SK-N-SH treated with all-trans-retinoic acid at 6 μM for 48 hours (cell line): ENCODE measurements around the gene RPS6KA4.

ENCODE experiments used
- ATAC-seq: fragments of 200-7000 bp; cut with Tn5 transposase; 3 replicates; pipeline ENCODE4 v1.9.1; 2020; ENCODE audit warnings: mild to moderate bottlenecking, moderate library complexity
- ARNTL ChIP-seq: fragments of 450-650 bp; formaldehyde crosslinking; IDR thresholded peaks from 2 replicates; pipeline ENCODE4 v1.5.0; 2020; ENCODE audit warnings: low read depth, mild to moderate bottlenecking, moderate library complexity, borderline replicate concordance
- BACH2 ChIP-seq: fragments of 250-450 bp; sonication (Bioruptor Pico); IDR thresholded peaks from 2 replicates; pipeline ENCODE4 v1.9.0; 2021; ENCODE audit warnings: mild to moderate bottlenecking, borderline replicate concordance
- CSRNP3 ChIP-seq: fragments of 250-450 bp; sonication (Bioruptor Pico); IDR thresholded peaks from 2 replicates; pipeline ENCODE4 v1.5.1; 2021; ENCODE audit warnings: mild to moderate bottlenecking, moderate library complexity
- ESRRG ChIP-seq: fragments of 250-450 bp; sonication (Bioruptor Pico); IDR thresholded peaks from 2 replicates; pipeline ENCODE4 v1.6.1; 2021; ENCODE audit warnings: mild to moderate bottlenecking
- GLIS3 ChIP-seq: fragments of 250-450 bp; sonication (Bioruptor Pico); IDR thresholded peaks from 2 replicates; pipeline ENCODE4 v1.5.0; 2020; ENCODE audit warnings: mild to moderate bottlenecking, moderate library complexity
- ISL1 ChIP-seq: fragments of 250-450 bp; sonication (Bioruptor Pico); IDR thresholded peaks from 2 replicates; pipeline ENCODE4 v2.1.2; 2022; ENCODE audit warnings: mild to moderate bottlenecking, moderate library complexity
- OSR1 ChIP-seq: fragments of 250-450 bp; sonication (Bioruptor Pico); IDR thresholded peaks from 2 replicates; pipeline ENCODE4 v1.8.0; 2022; ENCODE audit warnings: moderate library complexity, mild to moderate bottlenecking, inconsistent platforms
- PATZ1 ChIP-seq: fragments of 250-450 bp; sonication (Bioruptor Pico); IDR thresholded peaks from 2 replicates; pipeline ENCODE4 v1.8.0; 2020; ENCODE audit warnings: mild to moderate bottlenecking, moderate library complexity, borderline replicate concordance
- PPARA ChIP-seq: fragments of 250-450 bp; sonication (Bioruptor Pico); IDR thresholded peaks from 2 replicates; pipeline ENCODE4 v1.5.0; 2020; ENCODE audit warnings: mild to moderate bottlenecking, borderline replicate concordance
- RARB ChIP-seq: fragments of 250-450 bp; sonication (Bioruptor Pico); IDR thresholded peaks from 2 replicates; pipeline ENCODE4 v1.8.0; 2021; ENCODE audit warnings: mild to moderate bottlenecking, moderate library complexity
- SNAI2 ChIP-seq: fragments of 250-450 bp; sonication (Bioruptor Pico); IDR thresholded peaks from 2 replicates; pipeline ENCODE4 v1.5.0; 2020; ENCODE audit warnings: mild to moderate bottlenecking, moderate library complexity
- TCF4 ChIP-seq: fragments of 250-450 bp; sonication (Bioruptor Pico); IDR thresholded peaks from 2 replicates; pipeline ENCODE4 v1.8.0; 2021; ENCODE audit warnings: mild to moderate bottlenecking, moderate library complexity, borderline replicate concordance
- TOX ChIP-seq: fragments of 250-450 bp; sonication (Bioruptor Pico); IDR thresholded peaks from 2 replicates; pipeline ENCODE4 v1.8.0; 2021; ENCODE audit warnings: mild to moderate bottlenecking, moderate library complexity, borderline replicate concordance
- TSHZ2 ChIP-seq: fragments of 250-450 bp; sonication (Bioruptor Pico); IDR thresholded peaks from 2 replicates; pipeline ENCODE4 v1.5.0; 2020; ENCODE audit warnings: mild to moderate bottlenecking, moderate library complexity
- ZC3H10 ChIP-seq: fragments of 250-450 bp; sonication (Bioruptor Pico); IDR thresholded peaks from 2 replicates; pipeline ENCODE4 v1.5.1; 2021; ENCODE audit warnings: mild to moderate bottlenecking, moderate library complexity
- ZFP3 ChIP-seq: fragments of 250-450 bp; sonication (Bioruptor Pico); IDR thresholded peaks from 2 replicates; pipeline ENCODE4 v1.5.0; 2020; ENCODE audit warnings: mild to moderate bottlenecking, moderate library complexity
- ZFP30 ChIP-seq: fragments of 450-650 bp; formaldehyde crosslinking; IDR thresholded peaks from 2 replicates; pipeline ENCODE4 v1.5.0; 2022; ENCODE audit warnings: mild to moderate bottlenecking, moderate library complexity
- ZNF565 ChIP-seq: fragments of 450-650 bp; formaldehyde crosslinking; conservative IDR thresholded peaks from 2 replicates; pipeline ENCODE4 v1.5.0; 2020; ENCODE audit warnings: low read depth, mild to moderate bottlenecking, moderate library complexity
- ZNF70 ChIP-seq: fragments of 450-650 bp; formaldehyde crosslinking; IDR thresholded peaks from 2 replicates; pipeline ENCODE4 v1.5.0; 2020; ENCODE audit warnings: mild to moderate bottlenecking, moderate library complexity
- ZNF8 ChIP-seq: fragments of 450-650 bp; formaldehyde crosslinking; IDR thresholded peaks from 2 replicates; pipeline ENCODE4 v1.5.0; 2020; ENCODE audit warnings: mild to moderate bottlenecking, moderate library complexity
- TF ChIP-seq, protein P1 (sequence below): fragments of 250-450 bp; sonication (Bioruptor Pico); IDR thresholded peaks from 2 replicates; pipeline ENCODE4 v1.5.1; 2020; ENCODE audit warnings: low read depth, mild to moderate bottlenecking, moderate library complexity
- TF ChIP-seq, protein P2 (sequence below): fragments of 250-450 bp; sonication (Bioruptor Pico); IDR thresholded peaks from 2 replicates; pipeline ENCODE4 v1.8.0; 2021; ENCODE audit warnings: low read depth, mild to moderate bottlenecking, moderate library complexity, borderline replicate concordance

RPS6KA4 gene

DNA sequence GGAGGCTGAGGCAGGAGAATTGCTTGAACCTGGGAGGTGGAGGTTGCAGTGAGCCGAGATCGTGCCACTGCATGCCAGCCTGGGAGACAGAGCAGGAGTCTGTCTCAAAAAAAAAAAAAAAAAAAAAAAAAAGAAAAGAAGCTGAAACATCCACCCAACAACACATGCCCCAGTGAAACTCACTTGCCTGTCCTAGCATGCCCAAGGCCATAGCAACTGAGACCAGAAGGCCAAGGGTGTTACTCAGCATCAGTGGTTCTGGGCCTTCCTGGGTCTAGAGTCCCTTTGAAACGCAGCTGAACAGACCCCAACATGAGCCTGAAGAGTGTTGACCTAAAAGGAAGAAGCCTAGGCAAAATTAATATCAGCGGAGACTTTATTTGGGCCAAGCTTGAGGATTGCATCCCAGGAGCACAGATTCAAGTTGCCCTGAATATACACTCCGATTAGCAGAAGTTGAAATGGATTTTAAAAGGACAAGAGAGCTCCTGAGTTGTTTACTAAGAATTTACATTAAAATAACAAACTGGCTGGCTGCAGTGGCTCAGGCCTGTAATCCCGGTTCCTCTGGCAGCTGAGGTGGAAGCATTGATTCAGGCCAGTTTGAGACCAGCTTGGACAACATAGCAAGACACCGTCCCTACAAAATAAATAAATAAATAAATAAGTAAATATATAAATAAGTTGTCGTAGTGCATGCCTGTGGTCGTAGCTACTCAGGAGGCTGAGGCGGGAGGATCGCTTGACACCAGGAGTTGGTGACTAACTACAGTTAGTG lies 34.1 kb upstream of the RPS6KA4 start:
- TF ChIP-seq ESRRG (CRISPR knock-in tag) (no peak), TCF4 (no peak), PPARA (no peak), RARB (CRISPR knock-in tag) (no peak), ZNF8 (no peak), PATZ1 (CRISPR knock-in tag) (no peak), ZNF565 (CRISPR knock-in tag) (no peak), TOX (CRISPR knock-in tag) (no peak), BACH2 (no peak), ZFP3 (CRISPR knock-in tag) (no peak), ZFP30 (CRISPR knock-in tag) (no peak), CSRNP3 (CRISPR knock-in tag) (no peak), TSHZ2 (CRISPR knock-in tag) (no peak), SNAI2 (CRISPR knock-in tag) (no peak), ARNTL (CRISPR knock-in tag) (no peak), ZC3H10 (no peak), GLIS3 (CRISPR knock-in tag) (no peak)
- TF ChIP-seq, protein P1, sequence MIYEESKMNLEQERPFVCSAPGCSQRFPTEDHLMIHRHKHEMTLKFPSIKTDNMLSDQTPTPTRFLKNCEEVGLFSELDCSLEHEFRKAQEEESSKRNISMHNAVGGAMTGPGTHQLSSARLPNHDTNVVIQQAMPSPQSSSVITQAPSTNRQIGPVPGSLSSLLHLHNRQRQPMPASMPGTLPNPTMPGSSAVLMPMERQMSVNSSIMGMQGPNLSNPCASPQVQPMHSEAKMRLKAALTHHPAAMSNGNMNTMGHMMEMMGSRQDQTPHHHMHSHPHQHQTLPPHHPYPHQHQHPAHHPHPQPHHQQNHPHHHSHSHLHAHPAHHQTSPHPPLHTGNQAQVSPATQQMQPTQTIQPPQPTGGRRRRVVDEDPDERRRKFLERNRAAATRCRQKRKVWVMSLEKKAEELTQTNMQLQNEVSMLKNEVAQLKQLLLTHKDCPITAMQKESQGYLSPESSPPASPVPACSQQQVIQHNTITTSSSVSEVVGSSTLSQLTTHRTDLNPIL (CRISPR knock-in tag) = no peak
- TF ChIP-seq, protein P2, sequence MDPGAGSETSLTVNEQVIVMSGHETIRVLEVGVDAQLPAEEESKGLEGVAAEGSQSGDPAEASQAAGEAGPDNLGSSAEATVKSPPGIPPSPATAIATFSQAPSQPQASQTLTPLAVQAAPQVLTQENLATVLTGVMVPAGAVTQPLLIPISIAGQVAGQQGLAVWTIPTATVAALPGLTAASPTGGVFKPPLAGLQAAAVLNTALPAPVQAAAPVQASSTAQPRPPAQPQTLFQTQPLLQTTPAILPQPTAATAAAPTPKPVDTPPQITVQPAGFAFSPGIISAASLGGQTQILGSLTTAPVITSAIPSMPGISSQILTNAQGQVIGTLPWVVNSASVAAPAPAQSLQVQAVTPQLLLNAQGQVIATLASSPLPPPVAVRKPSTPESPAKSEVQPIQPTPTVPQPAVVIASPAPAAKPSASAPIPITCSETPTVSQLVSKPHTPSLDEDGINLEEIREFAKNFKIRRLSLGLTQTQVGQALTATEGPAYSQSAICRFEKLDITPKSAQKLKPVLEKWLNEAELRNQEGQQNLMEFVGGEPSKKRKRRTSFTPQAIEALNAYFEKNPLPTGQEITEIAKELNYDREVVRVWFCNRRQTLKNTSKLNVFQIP (CRISPR knock-in tag) = no peak
- TF ChIP-seq, all 23 proteins: peak for 0
- ATAC-seq = no peak

DNA sequence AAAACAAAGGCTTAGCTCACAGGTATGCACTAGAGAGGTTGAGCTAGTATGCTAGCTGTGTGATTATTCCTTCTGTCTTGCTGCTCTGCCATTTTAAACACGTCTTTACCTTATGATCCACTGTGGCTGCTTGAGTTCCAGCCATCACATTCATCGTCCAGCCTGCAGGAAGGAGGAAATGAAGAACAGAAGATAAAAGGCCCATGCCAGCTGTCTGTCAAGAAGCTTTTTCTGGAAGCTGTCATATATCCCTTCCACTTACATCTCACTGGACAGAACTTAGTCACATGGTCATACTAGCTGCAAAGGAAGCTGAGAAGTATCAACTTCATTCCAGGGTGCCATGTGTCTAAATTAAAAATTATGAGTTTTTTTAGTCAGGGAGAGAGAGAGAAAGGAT lies 31.6 kb upstream of the RPS6KA4 start:
- no peak for TF ChIP-seq OSR1 (CRISPR knock-in tag)
- ATAC-seq = no peak

DNA sequence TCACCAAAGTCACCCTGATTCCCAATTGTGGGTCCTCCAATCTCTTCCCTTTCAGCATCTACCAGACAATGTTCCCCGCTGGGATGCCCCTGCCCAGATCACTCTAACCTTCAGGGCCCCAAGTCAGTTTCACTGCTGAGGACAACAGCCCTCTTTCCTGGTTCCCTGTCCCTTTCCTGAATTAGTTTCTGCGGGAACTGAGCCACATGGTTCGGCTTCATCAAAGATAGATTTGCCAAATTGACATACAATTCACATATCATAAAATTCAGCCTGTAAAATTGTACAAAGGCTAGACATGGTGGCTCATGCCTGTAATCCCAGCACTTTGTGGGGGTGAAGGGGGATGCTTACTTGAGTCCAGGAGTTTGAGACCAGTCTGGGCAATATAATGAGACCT lies 31.0 kb upstream of the RPS6KA4 start:
- no peak for ATAC-seq
- TF ChIP-seq ZFP3 (CRISPR knock-in tag) (no peak), ZNF70 (CRISPR knock-in tag) (no peak)

DNA sequence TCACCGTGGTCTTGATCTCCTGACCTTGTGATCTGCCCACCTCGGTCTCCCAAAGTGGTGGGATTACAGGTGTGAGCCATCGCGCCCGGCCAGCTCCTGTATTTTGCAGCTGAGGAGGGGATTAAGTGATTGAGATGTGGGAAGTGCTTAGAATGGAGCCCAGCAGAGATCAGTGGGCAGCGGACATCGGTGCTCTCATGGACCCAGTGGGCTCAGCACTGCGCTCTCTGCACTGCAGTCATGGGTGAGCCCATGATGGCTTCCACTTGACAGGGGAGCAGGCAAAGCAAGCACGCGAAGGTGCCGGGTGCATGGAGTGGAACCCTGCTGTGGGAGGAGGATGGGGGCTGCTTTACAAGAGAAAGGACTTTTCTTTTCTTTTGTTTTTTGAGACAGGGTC lies 28.1 kb upstream of the RPS6KA4 start:
- ATAC-seq = no peak
- TF ChIP-seq ARNTL (CRISPR knock-in tag) (no peak), ESRRG (CRISPR knock-in tag) (no peak), BACH2 (no peak), ZFP30 (CRISPR knock-in tag) (no peak), SNAI2 (CRISPR knock-in tag) (no peak), ZNF565 (CRISPR knock-in tag) (no peak), RARB (CRISPR knock-in tag) (no peak), ZC3H10 (no peak), GLIS3 (CRISPR knock-in tag) (no peak), ZNF8 (no peak), ZFP3 (CRISPR knock-in tag) (no peak), TCF4 (no peak), OSR1 (CRISPR knock-in tag) (no peak), PPARA (no peak), ISL1 (CRISPR knock-in tag) (no peak)
- TF ChIP-seq, protein P1 (CRISPR knock-in tag) = no peak
- TF ChIP-seq, protein P2 (CRISPR knock-in tag) = no peak
